Inferior parietal cortex (tissue), 1 donor: ENCODE results near the gene KRTAP23-1.

Source experiments
- DNase-seq: peaks from one replicate; pipeline ENCODE4 v3.0.0-alpha.2; 2016; ENCODE audit errors: extremely low spot score

Gene KRTAP23-1

GRCh38 chr21:30306884-30307283, 41.5 kb downstream of the KRTAP23-1 start:
- DNase-seq: no peak

- DNase-seq: no peak
Measured at GRCh38 chr21:30305136-30305535, 43.3 kb downstream of the KRTAP23-1 start.
